Naive B cell (primary cell): ENCODE measurements around the gene TANGO2. TPM values are rescaled to one million over a fixed set of nuclear protein-coding genes. Genes with fewer than 3 reads are reported as not detected.

Experiments
- ATAC-seq, 2 donors: fragments of 150-1000 bp; cut with Tn5 transposase; 2 replicates each; pipeline ENCODE4 v1.10.0; 2021; ENCODE audit warnings: low read depth in 2 of 2, mild to moderate bottlenecking in 2 of 2, moderate library complexity in 2 of 2
- DNase-seq: peaks from one replicate; pipeline ENCODE4 v3.0.0; 2022
- H3K27ac Mint-ChIP-seq, 6 donors: one replicate each; pipeline ENCODE4 v1.8.0; 2020 to 2022; ENCODE audit warnings: mild to moderate bottlenecking in 6 of 6, mixed read lengths in 6 of 6, moderate library complexity in 5 of 6, inconsistent platforms in 2 of 6
- H3K27me3 Mint-ChIP-seq, 3 donors: one replicate each; pipeline ENCODE4 v1.8.0; 2021 to 2022; ENCODE audit warnings: mixed read lengths in 3 of 3, mild to moderate bottlenecking in 1 of 3
- H3K36me3 Mint-ChIP-seq, 2 donors: one replicate each; pipeline ENCODE4 v1.8.0; 2020 to 2022; ENCODE audit warnings: mixed read lengths in 2 of 2, inconsistent platforms in 1 of 2, mild to moderate bottlenecking in 1 of 2
- H3K4me1 Mint-ChIP-seq, 3 donors: one replicate each; pipeline ENCODE4 v1.8.0; 2020 to 2022; ENCODE audit warnings: mixed read lengths in 3 of 3, inconsistent platforms in 1 of 3, mild to moderate bottlenecking in 1 of 3, moderate library complexity in 1 of 3
- H3K4me3 Mint-ChIP-seq, 8 donors: one replicate each; pipeline ENCODE4 v1.8.0; 2020 to 2022; ENCODE audit warnings: mild to moderate bottlenecking in 8 of 8, mixed read lengths in 8 of 8, moderate library complexity in 8 of 8, inconsistent platforms in 2 of 8
- H3K9me3 Mint-ChIP-seq, 7 donors: one replicate each; pipeline ENCODE4 v1.8.0; 2020 to 2022; ENCODE audit warnings: mixed read lengths in 7 of 7, mild to moderate bottlenecking in 5 of 7, inconsistent platforms in 2 of 7, moderate library complexity in 1 of 7
- polyA plus RNA-seq, 6 donors: library from polyadenylated mRNA; unstranded; fragments of 300-500 nt; fragmentation: Illumina TruSeq; gene quantifications; one replicate each; pipeline ENCODE4 v1.2.3, GENCODE V29; 2021; ENCODE audit warnings: low read depth in 6 of 6

The TANGO2 gene
- polyA plus RNA-seq, 6 donors from 2014 or later, result 24.3 to 46.1 (median 34.6) TPM

GRCh38 chr22:20110359-20110985, 89.6 kb downstream of the TANGO2 start:
- peaks cover 4 to 13% (median 5%) of the 10 kb centered on the region in 3 donors for H3K4me1 Mint-ChIP-seq
- H3K36me3 Mint-ChIP-seq, result no peaks in the 10 kb centered on the region
- DNase-seq (no peak), ATAC-seq (no peak)
- no peaks in the 10 kb centered on the region for H3K9me3 Mint-ChIP-seq
- H3K27me3 Mint-ChIP-seq, result no peaks in the 10 kb centered on the region
- peak overlapping the region in 1 of 8 donors; percentile 36 for H3K4me3 Mint-ChIP-seq
- peak overlapping the region in 2 of 6 donors; percentile 45 to 53 for H3K27ac Mint-ChIP-seq

GRCh38 chr22:20111045-20111688, 90.3 kb downstream of the TANGO2 start:
- Mint-ChIP-seq H3K9me3 (no peaks in the 10 kb centered on the region), H3K36me3 (no peaks in the 10 kb centered on the region), H3K27me3 (no peaks in the 10 kb centered on the region), H3K4me1 (peaks cover 6 to 13% (median 7%) of the 10 kb centered on the region in 3 donors), H3K27ac (peak overlapping the region in 3 of 6 donors; percentile 39 to 76 (median 74)), H3K4me3 (peak overlapping the region in 1 of 8 donors; percentile 36)
- ATAC-seq (peak; percentile 49 to 56), DNase-seq (no peak)

- DNase-seq (no peak), ATAC-seq (no peak)
- Mint-ChIP-seq H3K4me3 (peak overlapping the region in 1 of 8 donors; percentile 44), H3K4me1 (peaks cover 9 to 20% (median 15%) of the 10 kb centered on the region in 3 donors), H3K9me3 (no peaks in the 10 kb centered on the region), H3K27ac (peak overlapping the region in 2 of 6 donors; percentile 83 to 85), H3K27me3 (no peaks in the 10 kb centered on the region), H3K36me3 (no peaks in the 10 kb centered on the region)
These were observed 91.0 kb downstream of the TANGO2 start for GRCh38 chr22:20111689-20112622.

GRCh38 chr22:20112623-20113511, 92.0 kb downstream of the TANGO2 start:
- Mint-ChIP-seq H3K36me3 (no peaks in the 10 kb centered on the region), H3K27me3 (no peaks in the 10 kb centered on the region), H3K9me3 (no peaks in the 10 kb centered on the region), H3K4me3 (no peak overlapping the region), H3K27ac (peak overlapping the region in 1 of 6 donors; percentile 83), H3K4me1 (peaks cover 9 to 20% (median 19%) of the 10 kb centered on the region in 3 donors)
- no peak for ATAC-seq
- no peak for DNase-seq

- Mint-ChIP-seq H3K36me3 (no peaks in the 10 kb centered on the region), H3K27ac (peak overlapping the region in 1 of 6 donors; percentile 49), H3K4me1 (peaks cover 17 to 21% (median 21%) of the 10 kb centered on the region in 3 donors), H3K27me3 (no peaks in the 10 kb centered on the region), H3K4me3 (peak overlapping the region in 2 of 8 donors; percentile 51 to 68), H3K9me3 (no peaks in the 10 kb centered on the region)
- DNase-seq, result no peak
- no peak for ATAC-seq
These were observed 92.8 kb downstream of the TANGO2 start for GRCh38 chr22:20113551-20114310.

GRCh38 chr22:20114506-20115475, 93.9 kb downstream of the TANGO2 start:
- DNase-seq, result no peak
- H3K4me1 Mint-ChIP-seq, result peaks cover 24 to 29% (median 27%) of the 10 kb centered on the region in 3 donors
- no peaks in the 10 kb centered on the region for H3K36me3 Mint-ChIP-seq
- ATAC-seq, result no peak
- no peaks in the 10 kb centered on the region for H3K27me3 Mint-ChIP-seq
- peak overlapping the region in 4 of 6 donors; percentile 33 to 88 (median 44) for H3K27ac Mint-ChIP-seq
- peak overlapping the region in 7 of 8 donors; percentile 21 to 79 (median 60) for H3K4me3 Mint-ChIP-seq
- no peaks in the 10 kb centered on the region for H3K9me3 Mint-ChIP-seq

- Mint-ChIP-seq H3K36me3 (no peaks in the 10 kb centered on the region), H3K4me3 (peak within 1 kb of the TSS; percentile 79 to 95 (median 92)), H3K4me1 (peaks cover 24 to 38% (median 32%) of the 10 kb centered on the region in 3 donors), H3K27ac (peak within 1 kb of the TSS; percentile 49 to 97 (median 92)), H3K9me3 (no peaks in the 10 kb centered on the region), H3K27me3 (no peaks in the 10 kb centered on the region)
- DNase-seq (no peak), ATAC-seq (no peak)
These were observed 94.9 kb downstream of the TANGO2 start, which contains the start of gene RANBP1 for GRCh38 chr22:20115691-20116375. Gene RANBP1, plus strand, starts transcription at chr22:20116104. Its CDS starts 81 bp downstream, at chr22:20116185.

GRCh38 chr22:20116376-20116950, 95.6 kb downstream of the TANGO2 start:
- H3K4me3 Mint-ChIP-seq, result peak overlapping the region; percentile 79 to 95 (median 92)
- no peak for ATAC-seq
- DNase-seq, result no peak
- H3K27ac Mint-ChIP-seq, result peak overlapping the region; percentile 49 to 97 (median 92)
- no peaks in the 10 kb centered on the region for H3K9me3 Mint-ChIP-seq
- H3K27me3 Mint-ChIP-seq, result no peaks in the 10 kb centered on the region
- H3K4me1 Mint-ChIP-seq, result peaks cover 24 to 38% (median 38%) of the 10 kb centered on the region in 3 donors
- H3K36me3 Mint-ChIP-seq, result no peaks in the 10 kb centered on the region
